ENCODE data around the gene VEZT.

VEZT gene

GRCh38 chr12:95318071-95318545 is 100.5 kb downstream of the VEZT start:
- TF ChIP-seq SPI1 (IDR thresholded peaks at IDR 0.05; ENCODE audit: borderline replicate concordance, low read depth) (no peak), REST (IDR thresholded peaks at IDR 0.05; ENCODE audit: insufficient replicate concordance, low read depth) (no peak), CTCF (IDR thresholded peaks at IDR 0.05; ENCODE audit: insufficient read depth, low read length) (no peak), GABPA (IDR thresholded peaks at IDR 0.05; ENCODE audit: low read depth) (no peak), POLR2AphosphoS5 (IDR thresholded peaks at IDR 0.05; ENCODE audit: low read depth) (no peak)
- no peak overlapping the region for H3K4me3 ChIP-seq (replicated peaks; ENCODE audit: insufficient read depth, low read length)
- no peak overlapping the region for H3K27ac ChIP-seq (replicated peaks)

GRCh38 chr12:95319694-95320331 is 102.2 kb downstream of the VEZT start:
- DNase-seq (ENCODE audit: low read depth in 1 of 2, low spot score in 1 of 2) = no peak
- TF ChIP-seq GABPA (IDR thresholded peaks at IDR 0.05; ENCODE audit: low read depth) (no peak), CTCF (IDR thresholded peaks at IDR 0.05; ENCODE audit: insufficient read depth, low read length) (no peak), POLR2AphosphoS5 (IDR thresholded peaks at IDR 0.05; ENCODE audit: low read depth) (no peak), SPI1 (IDR thresholded peaks at IDR 0.05; ENCODE audit: borderline replicate concordance, low read depth) (no peak), REST (IDR thresholded peaks at IDR 0.05; ENCODE audit: insufficient replicate concordance, low read depth) (no peak)
- Histone ChIP-seq H3K27ac (replicated peaks) (no peak overlapping the region), H3K27me3 (ENCODE audit: insufficient read depth, poor library complexity, severe bottlenecking) (no peaks in the 10 kb centered on the region), H3K4me3 (replicated peaks; ENCODE audit: insufficient read depth, low read length) (no peak overlapping the region)

More at GRCh38 chr12:95318071-95318545, 100.5 kb downstream of the VEZT start:
- DNase-seq (ENCODE audit: low read depth in 1 of 2, low spot score in 1 of 2) = no peak
- H3K27me3 ChIP-seq (ENCODE audit: insufficient read depth, poor library complexity, severe bottlenecking) = no peaks in the 10 kb centered on the region

GRCh38 chr12:95321516-95322246 is 104.1 kb downstream of the VEZT start:
- TF ChIP-seq CTCF (IDR thresholded peaks at IDR 0.05; ENCODE audit: insufficient read depth, low read length) (no peak), SPI1 (IDR thresholded peaks at IDR 0.05; ENCODE audit: borderline replicate concordance, low read depth) (no peak), GABPA (IDR thresholded peaks at IDR 0.05; ENCODE audit: low read depth) (no peak), POLR2AphosphoS5 (IDR thresholded peaks at IDR 0.05; ENCODE audit: low read depth) (no peak), REST (IDR thresholded peaks at IDR 0.05; ENCODE audit: insufficient replicate concordance, low read depth) (no peak)
- DNase-seq (ENCODE audit: low read depth in 1 of 2, low spot score in 1 of 2) = no peak
- H3K27ac ChIP-seq (replicated peaks) = no peak overlapping the region
- no peak overlapping the region for H3K4me3 ChIP-seq (replicated peaks; ENCODE audit: insufficient read depth, low read length)
- no peaks in the 10 kb centered on the region for H3K27me3 ChIP-seq (ENCODE audit: insufficient read depth, poor library complexity, severe bottlenecking)
